Measurements from ENCODE around the gene TTI1.

- TF ChIP-seq, protein P1, sequence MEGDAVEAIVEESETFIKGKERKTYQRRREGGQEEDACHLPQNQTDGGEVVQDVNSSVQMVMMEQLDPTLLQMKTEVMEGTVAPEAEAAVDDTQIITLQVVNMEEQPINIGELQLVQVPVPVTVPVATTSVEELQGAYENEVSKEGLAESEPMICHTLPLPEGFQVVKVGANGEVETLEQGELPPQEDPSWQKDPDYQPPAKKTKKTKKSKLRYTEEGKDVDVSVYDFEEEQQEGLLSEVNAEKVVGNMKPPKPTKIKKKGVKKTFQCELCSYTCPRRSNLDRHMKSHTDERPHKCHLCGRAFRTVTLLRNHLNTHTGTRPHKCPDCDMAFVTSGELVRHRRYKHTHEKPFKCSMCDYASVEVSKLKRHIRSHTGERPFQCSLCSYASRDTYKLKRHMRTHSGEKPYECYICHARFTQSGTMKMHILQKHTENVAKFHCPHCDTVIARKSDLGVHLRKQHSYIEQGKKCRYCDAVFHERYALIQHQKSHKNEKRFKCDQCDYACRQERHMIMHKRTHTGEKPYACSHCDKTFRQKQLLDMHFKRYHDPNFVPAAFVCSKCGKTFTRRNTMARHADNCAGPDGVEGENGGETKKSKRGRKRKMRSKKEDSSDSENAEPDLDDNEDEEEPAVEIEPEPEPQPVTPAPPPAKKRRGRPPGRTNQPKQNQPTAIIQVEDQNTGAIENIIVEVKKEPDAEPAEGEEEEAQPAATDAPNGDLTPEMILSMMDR (IDR thresholded peaks at IDR 0.05) = no peak
- no peak for TF ChIP-seq ZFX (IDR thresholded peaks at IDR 0.05; ENCODE audit: borderline replicate concordance)
Measured at GRCh38 chr20:38049800-38050199, 16.5 kb upstream of the TTI1 start.

Measured in 22Rv1 (cell line).